Panc1 (cell line): ENCODE data around the gene CCNJL.

Experiments
- POLR2AphosphoS5 ChIP-seq: IDR thresholded peaks from 2 replicates; pipeline ENCODE4 v1.6.1; 2012; ENCODE audit warnings: mild to moderate bottlenecking, low read depth, low read length, moderate library complexity
- SIN3A ChIP-seq: IDR thresholded peaks from 2 replicates; pipeline ENCODE4 v1.6.1; 2012; ENCODE audit warnings: low read depth, mild to moderate bottlenecking, low read length, moderate library complexity, borderline replicate concordance; ENCODE audit not compliant: insufficient read depth
- TF ChIP-seq, protein P1 (sequence below): fragments of 450-650 bp; IDR thresholded peaks from 2 replicates; pipeline ENCODE4 v1.5.1; 2017; ENCODE audit warnings: mild to moderate bottlenecking

DNA sequence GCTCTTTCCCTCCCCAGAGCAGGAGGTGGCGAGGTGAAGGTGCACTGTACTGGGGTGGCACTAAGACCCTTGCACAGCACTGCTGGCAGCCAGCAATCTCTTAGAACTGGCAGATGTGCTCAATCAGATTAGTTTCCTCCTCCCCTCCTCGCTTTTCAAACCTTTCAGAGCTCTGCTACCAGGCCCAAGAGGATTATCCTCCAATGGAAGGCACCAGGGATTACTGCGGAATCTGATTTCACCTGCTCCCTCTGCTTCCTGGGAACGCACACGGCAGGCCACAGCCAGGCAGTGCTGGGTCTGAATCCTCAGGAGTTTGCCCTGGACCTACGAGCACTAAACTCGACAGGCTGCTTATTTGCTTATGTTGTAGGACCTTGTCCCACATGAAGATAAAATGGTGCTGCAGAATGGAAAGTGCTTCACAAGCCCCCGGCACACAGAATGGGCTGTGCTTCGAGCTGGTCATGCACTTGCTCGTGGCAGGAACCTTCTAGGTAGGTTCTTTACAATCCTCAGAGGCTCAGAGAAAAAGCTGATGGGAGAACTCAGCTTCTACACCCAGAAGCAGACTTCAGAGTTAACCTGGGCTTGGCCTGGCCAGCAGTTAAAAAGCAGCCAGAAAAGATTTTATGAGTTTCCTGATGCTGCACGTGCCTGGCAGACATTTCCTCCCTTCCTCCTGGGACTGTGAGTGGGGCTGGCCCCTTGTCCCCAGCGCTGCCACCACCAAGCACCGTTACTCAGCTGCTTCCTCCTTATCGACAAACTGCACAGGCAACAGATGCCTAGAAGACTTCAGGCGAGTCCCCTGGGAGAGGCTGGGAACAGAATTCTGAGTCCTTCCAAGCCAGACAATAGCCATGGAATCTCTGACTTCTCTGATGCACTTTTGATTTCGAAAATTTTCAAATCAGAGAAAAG is 50.0 kb downstream of the CCNJL start:
- TF ChIP-seq, protein P1, sequence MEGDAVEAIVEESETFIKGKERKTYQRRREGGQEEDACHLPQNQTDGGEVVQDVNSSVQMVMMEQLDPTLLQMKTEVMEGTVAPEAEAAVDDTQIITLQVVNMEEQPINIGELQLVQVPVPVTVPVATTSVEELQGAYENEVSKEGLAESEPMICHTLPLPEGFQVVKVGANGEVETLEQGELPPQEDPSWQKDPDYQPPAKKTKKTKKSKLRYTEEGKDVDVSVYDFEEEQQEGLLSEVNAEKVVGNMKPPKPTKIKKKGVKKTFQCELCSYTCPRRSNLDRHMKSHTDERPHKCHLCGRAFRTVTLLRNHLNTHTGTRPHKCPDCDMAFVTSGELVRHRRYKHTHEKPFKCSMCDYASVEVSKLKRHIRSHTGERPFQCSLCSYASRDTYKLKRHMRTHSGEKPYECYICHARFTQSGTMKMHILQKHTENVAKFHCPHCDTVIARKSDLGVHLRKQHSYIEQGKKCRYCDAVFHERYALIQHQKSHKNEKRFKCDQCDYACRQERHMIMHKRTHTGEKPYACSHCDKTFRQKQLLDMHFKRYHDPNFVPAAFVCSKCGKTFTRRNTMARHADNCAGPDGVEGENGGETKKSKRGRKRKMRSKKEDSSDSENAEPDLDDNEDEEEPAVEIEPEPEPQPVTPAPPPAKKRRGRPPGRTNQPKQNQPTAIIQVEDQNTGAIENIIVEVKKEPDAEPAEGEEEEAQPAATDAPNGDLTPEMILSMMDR: no peak
- TF ChIP-seq POLR2AphosphoS5: no peak
- TF ChIP-seq SIN3A: no peak
